ENCODE results near the gene PLEKHG3. TPM values are rescaled to one million over a fixed set of nuclear protein-coding genes. Genes with fewer than 3 reads are reported as not detected.

The PLEKHG3 gene
- total and polyA plus RNA-seq, 12 donors: 2.7 to 11.7 (median 8.9) TPM

GRCh38 chr14:64770751-64771150, 66.5 kb downstream of the PLEKHG3 start:
- intact Hi-C loops (cut with DNase I): no loop called here
- no peaks in the 10 kb centered on the region for H3K27me3 ChIP-seq
- H3K27ac ChIP-seq: no peak overlapping the region
- no peak overlapping the region for H3K4me3 ChIP-seq
- no peaks in the 10 kb centered on the region for H3K4me1 ChIP-seq (replicated peaks in 1 of 2)
- 86 to 94% (median 93%) methylated on average over 8 to 18 of the region's 18 CpGs for WGBS, 4 donors
- TF ChIP-seq POLR2A (IDR thresholded peaks at IDR 0.05) (no peak), CTCF (IDR thresholded peaks at IDR 0.05) (no peak)
- no peak for DNase-seq
- H3K36me3 ChIP-seq (replicated peaks in 1 of 2): no peaks in the 10 kb centered on the region
- H3K9me3 ChIP-seq (replicated peaks in 1 of 3): no peaks in the 10 kb centered on the region

- TF ChIP-seq CTCF (IDR thresholded peaks at IDR 0.05) (no peak), POLR2A (IDR thresholded peaks at IDR 0.05) (no peak)
- no peaks in the 10 kb centered on the region for H3K36me3 ChIP-seq (replicated peaks in 1 of 2)
- no peaks in the 10 kb centered on the region for H3K4me1 ChIP-seq (replicated peaks in 1 of 2)
- intact Hi-C loops (cut with DNase I): no loop called here
- no peak overlapping the region for H3K27ac ChIP-seq
- no peaks in the 10 kb centered on the region for H3K9me3 ChIP-seq (replicated peaks in 1 of 3)
- no peak for DNase-seq
- 48 to 69% (median 61%) methylated on average over 2 of the region's 2 CpGs for WGBS, 4 donors
- no peaks in the 10 kb centered on the region for H3K27me3 ChIP-seq
- no peak overlapping the region for H3K4me3 ChIP-seq
Observed at GRCh38 chr14:64771161-64771560, 66.9 kb downstream of the PLEKHG3 start.

GRCh38 chr14:64772397-64772950, 68.2 kb downstream of the PLEKHG3 start:
- no peaks in the 10 kb centered on the region for H3K27me3 ChIP-seq
- no peak for TF ChIP-seq CTCF (IDR thresholded peaks at IDR 0.05)
- no peak for TF ChIP-seq POLR2A (IDR thresholded peaks at IDR 0.05)
- intact Hi-C loops (cut with DNase I): no loop called here
- H3K4me3 ChIP-seq: no peak overlapping the region
- no peaks in the 10 kb centered on the region for H3K36me3 ChIP-seq (replicated peaks in 1 of 2)
- no peaks in the 10 kb centered on the region for H3K9me3 ChIP-seq (replicated peaks in 1 of 3)
- DNase-seq: no peak
- no peak overlapping the region for H3K27ac ChIP-seq
- no peaks in the 10 kb centered on the region for H3K4me1 ChIP-seq (replicated peaks in 1 of 2)
- WGBS, 4 donors: 87 to 95% (median 95%) methylated on average over 20 to 36 of the region's 36 CpGs

- WGBS, 4 donors: 88 to 95% (median 93%) methylated on average over 13 to 18 of the region's 18 CpGs
- H3K27ac ChIP-seq: no peak overlapping the region
- TF ChIP-seq CTCF (IDR thresholded peaks at IDR 0.05): no peak
- TF ChIP-seq POLR2A (IDR thresholded peaks at IDR 0.05): no peak
- no peaks in the 10 kb centered on the region for H3K9me3 ChIP-seq (replicated peaks in 1 of 3)
- H3K36me3 ChIP-seq (replicated peaks in 1 of 2): no peaks in the 10 kb centered on the region
- intact Hi-C loops (cut with DNase I): no loop called here
- DNase-seq: no peak
- H3K4me3 ChIP-seq: no peak overlapping the region
- no peaks in the 10 kb centered on the region for H3K27me3 ChIP-seq
- no peaks in the 10 kb centered on the region for H3K4me1 ChIP-seq (replicated peaks in 1 of 2)
Observed at GRCh38 chr14:64773046-64773445, 68.8 kb downstream of the PLEKHG3 start.
